GDM1 (cell line): ENCODE measurements around the gene ATXN7L1.

Experiments
- DNase-seq: peaks from one replicate; lab custom pipeline; 2025; lab: John Stamatoyannopoulos, UW

The ATXN7L1 gene

DNA sequence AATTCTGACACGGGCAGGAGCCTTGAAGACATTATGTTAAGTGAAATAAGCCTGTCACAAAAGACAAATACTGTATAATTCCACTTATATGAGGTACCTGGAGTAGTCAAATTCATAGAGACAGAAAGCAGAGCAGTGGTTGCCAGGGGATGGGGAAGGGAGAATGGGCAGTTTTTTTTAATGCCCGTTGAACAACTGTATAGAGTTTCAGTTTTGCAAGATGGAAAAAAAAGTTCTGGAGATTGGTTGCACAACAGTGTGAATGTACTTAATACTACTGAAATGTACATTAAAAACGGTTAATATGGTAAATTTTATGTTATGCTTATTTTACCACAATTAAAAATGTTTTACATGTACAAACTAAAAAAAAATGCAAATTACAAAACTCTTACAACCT, 231.5 kb downstream of the ATXN7L1 start:
- no peak for DNase-seq

GRCh38 chr7:105643851-105644250, 232.5 kb downstream of the ATXN7L1 start:
- no peak for DNase-seq

DNA sequence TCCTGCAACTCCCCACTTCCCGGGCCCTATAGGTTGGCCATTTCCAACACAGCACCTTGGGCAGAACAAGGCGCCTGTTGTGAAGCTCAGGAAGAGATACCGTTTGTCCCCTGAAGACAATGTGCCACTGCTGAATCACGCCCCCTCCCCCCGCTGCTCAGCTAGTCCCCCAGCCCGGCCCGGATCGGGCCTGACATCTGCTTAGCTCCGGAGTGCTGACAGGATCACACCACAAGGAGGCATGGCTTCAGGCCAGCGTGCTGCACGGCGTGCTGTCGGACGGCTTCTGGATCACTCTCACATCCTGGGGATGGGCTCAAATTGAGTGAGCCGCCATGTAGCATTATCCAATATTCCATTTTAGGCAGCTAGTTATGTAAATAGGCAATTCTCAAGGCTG, 233.0 kb downstream of the ATXN7L1 start:
- no peak for DNase-seq

DNA sequence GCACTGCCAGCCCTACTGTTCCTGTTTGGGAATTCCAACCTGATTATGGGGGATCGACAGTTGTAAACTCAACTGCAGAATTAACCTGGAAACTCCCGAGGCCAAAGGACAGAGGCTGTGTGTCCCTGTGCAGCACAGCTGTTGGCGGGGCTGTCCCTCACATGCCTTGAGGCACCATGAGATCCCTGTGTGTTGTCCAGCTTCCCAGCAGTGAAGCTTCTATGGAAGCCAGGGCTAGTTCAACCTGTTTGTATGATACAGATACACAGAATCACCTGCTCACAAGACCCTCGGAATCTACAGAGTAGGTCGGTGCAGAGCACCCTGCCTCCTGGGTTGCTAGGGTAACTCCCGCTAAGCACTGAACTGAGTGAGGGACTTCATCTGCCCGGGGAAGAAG, 234.1 kb downstream of the ATXN7L1 start:
- DNase-seq, result no peak

- no peak for DNase-seq
Measured at GRCh38 chr7:105640956-105641810, 235.2 kb downstream of the ATXN7L1 start.

- no peak for DNase-seq
Measured at GRCh38 chr7:105639667-105640493, 236.5 kb downstream of the ATXN7L1 start.

GRCh38 chr7:105638902-105639495, 237.4 kb downstream of the ATXN7L1 start:
- no peak for DNase-seq

- DNase-seq, result no peak
Measured at GRCh38 chr7:105638334-105638733, 238.1 kb downstream of the ATXN7L1 start.

DNA sequence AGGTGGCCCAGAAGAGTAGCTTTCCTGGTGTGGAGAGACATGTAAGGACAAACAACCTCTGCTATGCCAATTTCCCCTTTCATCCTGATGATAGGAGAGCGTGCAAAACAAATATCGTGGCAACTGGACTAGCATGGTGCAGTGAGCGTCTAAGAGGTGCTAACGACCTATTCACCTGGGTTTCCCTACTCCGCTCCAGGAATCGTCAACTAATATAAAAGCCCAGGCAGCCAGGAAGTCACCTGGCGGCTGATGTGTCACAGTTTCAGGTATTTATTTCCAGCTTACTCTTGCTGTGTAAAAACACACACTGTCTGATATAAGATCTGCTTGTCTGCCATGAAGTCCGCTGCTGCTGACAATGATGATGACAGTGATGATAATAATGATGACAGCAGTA, 238.6 kb downstream of the ATXN7L1 start:
- no peak for DNase-seq

DNA sequence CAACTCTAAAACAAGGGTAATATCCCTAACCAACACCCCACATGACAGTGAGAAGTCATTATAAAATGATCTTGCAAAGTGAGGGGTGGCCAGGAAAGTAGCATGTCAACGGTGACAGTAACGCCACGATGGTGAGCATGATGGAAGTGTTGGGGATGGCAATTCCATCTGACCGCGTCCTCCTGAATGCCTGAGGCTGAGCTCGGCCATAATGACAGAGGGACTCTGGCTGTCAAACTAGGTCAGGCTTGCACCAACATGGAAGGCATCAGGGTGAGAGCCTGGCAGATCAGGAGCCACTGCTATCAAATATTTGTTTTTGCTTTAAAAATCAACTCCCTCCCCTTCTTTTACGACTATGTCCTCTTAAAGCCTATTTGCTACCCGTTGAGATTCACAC, 239.4 kb downstream of the ATXN7L1 start:
- no peak for DNase-seq

- no peak for DNase-seq
Measured at GRCh38 chr7:105635197-105635596, 241.2 kb downstream of the ATXN7L1 start.

DNA sequence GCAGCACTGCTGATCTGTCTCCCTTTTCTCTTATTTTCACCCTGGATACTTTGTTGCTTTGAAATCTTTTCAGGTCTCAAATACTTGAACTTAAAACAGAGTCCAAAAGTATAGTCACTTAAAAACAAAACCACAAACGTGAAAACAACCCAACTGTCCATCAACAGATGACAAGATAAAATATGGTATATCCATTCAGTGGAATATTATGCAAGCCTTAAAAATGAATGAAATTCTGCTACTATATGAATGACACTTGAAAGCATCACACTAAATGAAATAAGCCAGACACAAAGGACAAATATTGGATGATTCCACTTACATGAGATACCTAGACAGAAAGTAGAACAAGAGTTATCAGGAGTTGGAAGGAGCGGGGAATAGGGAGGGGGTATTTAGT, 250.4 kb downstream of the ATXN7L1 start:
- DNase-seq, result no peak

DNA sequence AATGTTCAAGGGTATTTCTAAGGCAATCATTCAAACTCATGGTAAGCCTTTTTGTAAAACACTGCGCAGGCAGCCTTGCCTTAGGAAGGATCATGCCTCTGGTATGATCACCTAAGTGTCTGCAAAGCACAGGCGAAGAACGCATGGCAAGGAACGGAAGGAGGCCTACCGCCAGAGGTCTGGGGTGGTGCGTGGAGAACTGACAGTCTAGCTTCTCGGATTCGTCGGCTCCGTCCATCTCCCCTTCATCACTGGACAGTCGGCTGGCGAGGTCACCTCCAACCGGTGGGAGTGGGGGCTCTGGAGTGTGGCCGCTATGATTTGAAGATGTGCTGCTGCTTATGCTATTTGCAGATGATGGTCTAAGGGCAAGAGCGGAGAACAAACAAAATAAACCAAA, 252.5 kb downstream of the ATXN7L1 start:
- DNase-seq, result no peak

GRCh38 chr7:105623378-105623777, 253.0 kb downstream of the ATXN7L1 start:
- no peak for DNase-seq

DNA sequence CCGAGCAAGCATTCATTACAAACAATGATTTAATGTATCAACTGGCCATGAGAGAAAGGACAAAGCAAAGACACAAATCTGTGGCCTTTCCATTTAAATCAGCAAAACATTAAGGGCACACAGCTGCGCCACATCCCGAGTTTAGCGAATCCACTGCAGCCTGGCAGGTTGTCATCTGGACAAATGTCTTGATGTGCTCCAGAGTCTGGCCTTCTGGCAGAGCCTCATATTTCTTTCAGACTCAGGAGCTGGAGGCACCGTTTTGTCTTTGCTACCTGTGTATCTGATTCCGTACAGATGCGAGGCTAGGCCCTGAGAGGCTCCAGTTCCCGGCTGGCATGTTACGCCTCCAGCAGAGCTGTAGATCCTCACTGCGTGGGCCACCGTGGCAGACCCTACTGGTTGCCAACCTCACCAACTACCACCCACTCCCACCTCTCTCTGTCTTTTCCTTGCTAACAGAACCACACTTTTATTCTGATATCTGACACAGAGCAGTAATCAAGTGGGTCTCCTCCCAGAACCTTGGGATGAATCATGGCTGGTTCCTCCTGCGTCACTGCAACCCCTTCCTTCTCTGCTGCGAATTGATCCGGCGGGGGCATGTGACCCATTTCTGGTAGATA, 254.2 kb downstream of the ATXN7L1 start:
- no peak for DNase-seq

- no peak for DNase-seq
Measured at GRCh38 chr7:105621617-105622016, 254.8 kb downstream of the ATXN7L1 start.

GRCh38 chr7:105621176-105621575, 255.2 kb downstream of the ATXN7L1 start:
- DNase-seq, result no peak

GRCh38 chr7:105619590-105619989, 256.8 kb downstream of the ATXN7L1 start:
- DNase-seq, result no peak

- no peak for DNase-seq
Measured at GRCh38 chr7:105618016-105618296, 258.4 kb downstream of the ATXN7L1 start.

GRCh38 chr7:105617280-105618015, 259.0 kb downstream of the ATXN7L1 start:
- DNase-seq, result no peak

DNA sequence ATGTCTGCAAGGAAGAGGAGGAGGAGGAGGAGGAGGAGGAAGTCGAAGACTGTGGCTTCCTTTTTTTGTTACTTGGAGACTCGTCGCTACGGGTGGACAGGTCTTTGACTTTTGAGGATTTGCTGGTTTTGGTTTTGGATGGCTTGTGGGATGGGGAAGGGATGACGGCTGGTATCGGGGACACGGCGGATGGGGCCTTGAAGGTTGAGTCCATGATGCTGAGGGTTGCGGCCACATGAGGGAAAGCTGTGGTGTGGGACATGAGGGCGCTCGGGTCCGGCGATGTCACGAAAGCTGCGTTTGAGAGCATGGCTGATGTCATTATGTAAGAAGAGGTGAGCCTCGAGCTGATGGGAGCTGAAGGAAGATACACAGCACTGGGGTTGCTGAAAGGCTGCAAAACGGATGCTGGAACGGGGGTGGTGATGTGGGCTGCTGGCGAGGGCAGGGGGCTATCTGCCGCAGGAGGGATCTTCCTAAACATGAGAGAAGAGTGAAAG, 262.0 kb downstream of the ATXN7L1 start:
- DNase-seq, result no peak
